ENCODE results near the gene OR6J1. TPM values are rescaled to one million over a fixed set of nuclear protein-coding genes. Genes with fewer than 3 reads are reported as not detected.

OR6J1 gene
- total and polyA plus RNA-seq, 2 of the 8 experiments (the other 6 are each of a cell fraction or from before 2014, with no cell fraction given) = not detected

DNA sequence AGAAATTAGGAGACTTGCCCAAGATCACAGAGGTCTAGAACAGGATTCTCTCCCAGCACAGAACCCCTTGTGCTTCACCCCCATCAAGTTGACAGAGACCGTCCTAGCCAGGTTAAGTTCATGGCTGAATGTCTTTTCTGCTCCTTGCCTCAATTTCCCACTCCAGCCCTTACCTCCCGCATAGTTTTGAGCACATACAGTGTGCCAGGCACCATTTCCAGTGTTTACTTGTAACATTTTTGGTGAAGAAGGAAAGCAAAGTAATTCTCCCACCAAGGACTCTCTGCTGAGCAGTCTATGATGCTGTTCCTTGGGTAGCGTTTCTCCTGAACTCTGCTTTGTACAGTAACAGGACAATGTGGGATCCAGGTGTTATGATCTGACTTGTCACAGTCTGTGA lies 44.8 kb downstream of the OR6J1 start:
- H2AFZ ChIP-seq (ENCODE audit: low read length) = no peak overlapping the region
- peak overlapping the region; percentile 52; the same call in 1 of the 2 replicates for H2BK12ac ChIP-seq (ENCODE audit: low read depth, low read length)
- no peak overlapping the region for H4K5ac ChIP-seq (ENCODE audit: insufficient read length, low read depth, low read length)
- FAIRE-seq = no peak
- no peak overlapping the region for H3K56ac ChIP-seq (replicated peaks; ENCODE audit: insufficient read length, low read depth, low read length)
- H3K9ac ChIP-seq (replicated peaks in 1 of 4; ENCODE audit: extremely low read depth in 1 of 4, low read depth in 3 of 4, low read length in 3 of 4) = peak overlapping the region in 3 of 4 experiments; percentile 63 to 84 (median 82); a peak in 5 of 7 replicates
- no peak overlapping the region for H3K18ac ChIP-seq (ENCODE audit: extremely low read depth, low read length)
- no peak overlapping the region for H2AK5ac ChIP-seq (ENCODE audit: low read depth, low read length)
- peaks cover 4% of the 10 kb centered on the region; the same call in 1 of the 2 replicates for H3K23me2 ChIP-seq (ENCODE audit: low read depth, low read length)
- no peak overlapping the region; the same call in 1 of the 2 replicates for H2BK15ac ChIP-seq (ENCODE audit: low read length)
- no peak overlapping the region for H3K23ac ChIP-seq (ENCODE audit: insufficient read length)
- no peaks in the 10 kb centered on the region for H3K27me3 ChIP-seq (replicated peaks in 1 of 4; ENCODE audit: control insufficient read depth in 3 of 4, extremely low read depth in 1 of 4, insufficient read depth in 3 of 4, low read length in 3 of 4)
- H3K4ac ChIP-seq (replicated peaks; ENCODE audit: insufficient read length, low read depth, low read length) = peak overlapping the region; percentile 6
- no peak for DNase-seq (ENCODE audit: low read depth in 1 of 2, low spot score in 2 of 2)
- H4K8ac ChIP-seq (ENCODE audit: extremely low read depth, insufficient read depth, low read length) = no peak overlapping the region
- H3K79me1 ChIP-seq (ENCODE audit: low read depth, low read length) = peaks cover 3% of the 10 kb centered on the region; the same call in 1 of the 2 replicates
- no peak overlapping the region for H2BK5ac ChIP-seq (ENCODE audit: low read depth, low read length)
- H3K4me2 ChIP-seq (ENCODE audit: insufficient read depth in 1 of 2, low read depth in 2 of 2, low read length in 2 of 2) = peak overlapping the region; percentile 67 to 79
- 95% methylated on average over 3 of the region's 3 CpGs; no CpG with 5 or more reads in 1 of the 2 experiments for WGBS, 2 experiments (ENCODE audit: extremely low coverage in 1 of 2, insufficient coverage in 1 of 2, insufficient read length in 1 of 2, insufficient replicate concordance in 2 of 2, low coverage in 1 of 2, low lambda C conversion rate in 2 of 2, missing lambda C conversion rate in 1 of 2)
- peaks cover 0 to 4% of the 10 kb centered on the region in 2 experiments for H4K20me1 ChIP-seq (replicated peaks in 1 of 2; ENCODE audit: control insufficient read depth in 1 of 2, insufficient read depth in 2 of 2, low read length in 2 of 2)
- ChIA-PET CTCF (ENCODE audit: partially characterized antibody) (interaction anchor here (0.8 to 5.2 kb wide), 15 partner anchors 8 to 272 kb away, joined by 3 to 29 read pairs (median 4); partner anchors contain the start of genes DAD1 and LRP10), POLR2A (ENCODE audit: partially characterized antibody) (interaction anchor here (0.8 to 2.7 kb wide), 8 partner anchors 10 to 224 kb away, joined by 3 to 22 read pairs (median 3); partner anchors contain the start of gene DAD1)
- H2BK120ac ChIP-seq (replicated peaks; ENCODE audit: low read depth, low read length) = no peak overlapping the region
- peaks cover 0 to 10% (median 6%) of the 10 kb centered on the region in 4 experiments; a peak in 4 of 7 replicates for H3K4me1 ChIP-seq (replicated peaks in 1 of 4; ENCODE audit: control insufficient read depth in 3 of 4, insufficient read depth in 4 of 4, low read length in 3 of 4)
- no peak overlapping the region for H4K91ac ChIP-seq (replicated peaks; ENCODE audit: insufficient read length, low read length)
- H2BK20ac ChIP-seq (ENCODE audit: low read length) = no peak overlapping the region
- no peak overlapping the region for H3K14ac ChIP-seq (ENCODE audit: insufficient read length)
- H3K4me3 ChIP-seq (ENCODE audit: extremely low read depth in 1 of 4, insufficient read depth in 2 of 4, low read depth in 3 of 4, low read length in 4 of 4) = peak overlapping the region; percentile 68 to 99 (median 84); a peak in 6 of 8 replicates
- H3K27ac ChIP-seq (ENCODE audit: low read depth, low read length) = peak overlapping the region; percentile 20; the same call in 1 of the 2 replicates
- H3K36me3 ChIP-seq (ENCODE audit: control insufficient read depth in 2 of 4, insufficient read depth in 4 of 4, low read length in 3 of 4) = peaks cover 6 to 24% (median 21%) of the 10 kb centered on the region in 4 experiments
- no peaks in the 10 kb centered on the region for H3K9me3 ChIP-seq (ENCODE audit: insufficient read depth in 2 of 2, low read depth in 1 of 2, low read length in 1 of 2)
- H3K79me2 ChIP-seq (ENCODE audit: control insufficient read depth in 1 of 2, insufficient read depth in 2 of 2, low read length in 2 of 2) = peaks cover 3 to 17% of the 10 kb centered on the region in 2 experiments
- TF ChIP-seq SRF (IDR thresholded peaks at IDR 0.05; ENCODE audit: low read depth, low read length) (no peak), JUN (IDR thresholded peaks at IDR 0.05; ENCODE audit: low read depth, low read length) (no peak), EP300 (IDR thresholded peaks at IDR 0.05; ENCODE audit: borderline replicate concordance in 1 of 2, low read depth in 2 of 2, low read length in 2 of 2) (no peak), NANOG (IDR thresholded peaks at IDR 0.05; ENCODE audit: insufficient read depth, low read depth, low read length, poor library complexity, severe bottlenecking) (no peak), BRCA1 (IDR thresholded peaks at IDR 0.05; ENCODE audit: low read depth, low read length) (no peak), RNF2 (IDR thresholded peaks at IDR 0.05; ENCODE audit: borderline replicate concordance, low read depth, low read length, missing control alignments, poor library complexity, severe bottlenecking) (no peak)
- TF ChIP-seq, protein P1, sequence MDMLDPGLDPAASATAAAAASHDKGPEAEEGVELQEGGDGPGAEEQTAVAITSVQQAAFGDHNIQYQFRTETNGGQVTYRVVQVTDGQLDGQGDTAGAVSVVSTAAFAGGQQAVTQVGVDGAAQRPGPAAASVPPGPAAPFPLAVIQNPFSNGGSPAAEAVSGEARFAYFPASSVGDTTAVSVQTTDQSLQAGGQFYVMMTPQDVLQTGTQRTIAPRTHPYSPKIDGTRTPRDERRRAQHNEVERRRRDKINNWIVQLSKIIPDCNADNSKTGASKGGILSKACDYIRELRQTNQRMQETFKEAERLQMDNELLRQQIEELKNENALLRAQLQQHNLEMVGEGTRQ (IDR thresholded peaks at IDR 0.05; ENCODE audit: low read length) = no peak
- TF ChIP-seq, protein P2, sequence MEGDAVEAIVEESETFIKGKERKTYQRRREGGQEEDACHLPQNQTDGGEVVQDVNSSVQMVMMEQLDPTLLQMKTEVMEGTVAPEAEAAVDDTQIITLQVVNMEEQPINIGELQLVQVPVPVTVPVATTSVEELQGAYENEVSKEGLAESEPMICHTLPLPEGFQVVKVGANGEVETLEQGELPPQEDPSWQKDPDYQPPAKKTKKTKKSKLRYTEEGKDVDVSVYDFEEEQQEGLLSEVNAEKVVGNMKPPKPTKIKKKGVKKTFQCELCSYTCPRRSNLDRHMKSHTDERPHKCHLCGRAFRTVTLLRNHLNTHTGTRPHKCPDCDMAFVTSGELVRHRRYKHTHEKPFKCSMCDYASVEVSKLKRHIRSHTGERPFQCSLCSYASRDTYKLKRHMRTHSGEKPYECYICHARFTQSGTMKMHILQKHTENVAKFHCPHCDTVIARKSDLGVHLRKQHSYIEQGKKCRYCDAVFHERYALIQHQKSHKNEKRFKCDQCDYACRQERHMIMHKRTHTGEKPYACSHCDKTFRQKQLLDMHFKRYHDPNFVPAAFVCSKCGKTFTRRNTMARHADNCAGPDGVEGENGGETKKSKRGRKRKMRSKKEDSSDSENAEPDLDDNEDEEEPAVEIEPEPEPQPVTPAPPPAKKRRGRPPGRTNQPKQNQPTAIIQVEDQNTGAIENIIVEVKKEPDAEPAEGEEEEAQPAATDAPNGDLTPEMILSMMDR (IDR thresholded peaks at IDR 0.05; ENCODE audit: control extremely low read depth in 1 of 3, insufficient read depth in 1 of 3, low read depth in 1 of 3, low read length in 3 of 3) = no peak
